M059J (cell line): ENCODE results near the gene PARD3B. TPM values are rescaled to one million over a fixed set of nuclear protein-coding genes. Genes with fewer than 3 reads are reported as not detected.

Experiments used
- DNase-seq: peaks from one replicate; pipeline ENCODE4 v3.0.0-alpha.2; 2012; ENCODE audit warnings: low read depth
- total RNA-seq: library from RNA; depleted of rRNA; stranded (reverse); fragments of >200 nt; shearing (Covaris generic); gene quantifications from 2 replicates; pipeline ENCODE4 v1.2.3, GENCODE V29; 2014

Gene PARD3B
- total RNA-seq, 1 experiment from 2014 or later, result 1.6 TPM

GRCh38 chr2:205501826-205502225 lies 956.6 kb downstream of the PARD3B start:
- no peak for DNase-seq

GRCh38 chr2:205505371-205505770 lies 960.1 kb downstream of the PARD3B start:
- DNase-seq, result no peak

- no peak for DNase-seq
Measured at GRCh38 chr2:205509655-205510054, 964.4 kb downstream of the PARD3B start.

DNA sequence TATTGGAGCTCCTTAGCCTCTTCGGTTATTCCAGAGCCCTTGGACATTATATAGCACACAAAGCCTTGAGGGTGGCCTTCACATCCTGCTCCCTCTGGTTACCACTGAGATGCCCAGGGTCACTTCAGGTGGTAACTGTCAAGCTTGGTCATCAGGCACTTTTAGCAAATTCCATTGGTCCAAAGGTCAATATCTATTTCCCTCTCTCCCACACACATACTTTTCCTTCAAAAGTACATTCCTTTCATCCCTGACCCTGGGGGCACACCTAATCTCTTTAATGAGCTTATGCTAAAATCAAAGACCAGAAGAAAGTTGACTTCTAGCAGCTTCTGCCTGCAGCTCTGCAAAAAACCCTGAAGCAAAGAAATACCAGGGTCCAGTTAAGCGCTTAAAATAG lies 965.1 kb downstream of the PARD3B start:
- peak; percentile 9 for DNase-seq

- peak; percentile 8 for DNase-seq
Measured at GRCh38 chr2:205511221-205511620, 965.9 kb downstream of the PARD3B start.

- DNase-seq, result peak; percentile 15
Measured at GRCh38 chr2:205511641-205512040, 966.4 kb downstream of the PARD3B start.

DNA sequence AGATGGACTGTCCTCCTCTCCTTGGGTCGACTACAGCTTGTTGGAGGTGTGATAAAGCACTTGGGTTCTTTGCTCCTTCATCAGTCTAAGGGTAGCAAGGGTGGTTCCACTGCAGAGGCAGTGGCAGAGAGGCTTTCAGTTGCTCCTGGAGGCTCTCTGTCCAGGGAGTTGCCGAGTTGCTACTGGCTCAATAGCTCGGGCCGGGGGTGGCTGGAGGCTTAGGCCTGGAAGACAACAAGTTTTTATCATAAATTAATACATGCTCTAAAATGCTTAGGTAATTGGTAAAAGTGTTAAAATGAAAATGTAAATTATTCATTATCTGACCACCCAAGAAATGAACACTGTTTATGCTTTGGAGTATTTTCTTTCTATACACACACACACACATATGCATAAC lies 975.0 kb downstream of the PARD3B start:
- no peak for DNase-seq

DNA sequence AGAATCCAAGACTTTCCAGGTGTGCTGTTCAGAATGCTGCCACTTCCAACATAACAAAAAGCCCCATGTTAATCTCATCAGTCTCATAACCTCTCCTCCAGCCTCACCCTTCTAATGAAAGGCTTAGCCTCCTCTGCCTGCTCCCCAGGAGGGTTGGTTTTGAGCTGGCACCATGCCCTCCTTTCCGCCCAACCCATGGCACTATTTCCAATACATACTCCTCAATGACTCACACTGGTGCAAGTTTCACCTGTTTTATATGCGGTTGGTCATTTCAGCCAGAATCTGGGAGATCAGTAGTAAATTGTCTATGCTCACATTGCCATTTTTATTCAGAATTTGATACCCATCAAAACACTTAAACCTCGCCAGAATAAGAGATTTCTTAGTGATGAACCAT lies 979.4 kb downstream of the PARD3B start:
- peak; percentile 61 for DNase-seq

- DNase-seq, result no peak
Measured at GRCh38 chr2:205527801-205528200, 982.5 kb downstream of the PARD3B start.

GRCh38 chr2:205531072-205531471 lies 985.8 kb downstream of the PARD3B start:
- no peak for DNase-seq

DNA sequence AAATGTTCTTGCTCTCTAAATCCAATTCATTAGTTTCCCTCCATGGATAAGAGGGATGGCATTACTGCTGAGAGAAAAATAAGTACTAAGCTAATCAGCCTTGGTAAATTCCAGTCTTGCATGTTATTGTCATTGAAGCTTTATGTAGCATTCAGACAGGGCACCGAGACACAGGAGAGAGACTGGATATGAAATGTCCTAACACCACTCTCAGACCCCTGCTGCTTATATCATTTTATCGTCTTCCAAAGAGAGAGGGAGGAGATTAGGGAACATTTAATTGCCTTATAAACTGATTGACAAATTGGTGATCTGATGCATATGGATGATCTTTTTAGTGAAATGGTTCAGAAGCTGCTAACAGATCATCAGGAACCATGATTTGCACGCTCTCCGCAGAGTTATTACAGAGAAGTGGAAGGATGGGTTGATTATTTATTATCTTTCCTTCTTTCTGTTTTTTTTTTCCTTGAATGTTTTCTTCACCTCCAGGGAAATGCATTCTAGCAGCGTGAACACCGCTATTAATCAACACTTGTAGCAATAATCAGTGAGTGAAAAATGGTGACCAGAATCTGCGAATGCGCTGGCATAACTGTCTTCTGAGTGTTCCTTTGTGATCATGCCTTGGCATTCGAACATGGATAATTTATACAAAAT lies 986.3 kb downstream of the PARD3B start:
- DNase-seq, result no peak

DNA sequence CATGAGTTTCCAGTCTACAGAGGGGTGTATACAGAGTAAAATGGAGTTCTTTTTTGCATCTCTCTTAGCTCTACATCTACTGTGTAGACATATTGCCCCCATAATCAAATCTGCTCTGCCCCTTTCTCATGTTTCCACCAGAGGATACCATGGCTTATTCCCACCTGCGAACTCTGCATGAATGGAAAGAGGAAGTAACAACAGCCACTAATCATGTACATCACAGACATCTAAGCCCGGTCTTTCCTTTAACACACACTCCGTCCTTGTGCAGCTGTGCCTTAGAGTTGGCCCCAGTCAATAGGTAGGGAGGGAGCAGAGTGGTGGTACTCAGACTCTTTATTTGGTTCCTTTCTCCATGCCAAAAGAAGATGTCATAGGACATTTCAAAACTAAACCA lies 989.7 kb downstream of the PARD3B start:
- no peak for DNase-seq

DNA sequence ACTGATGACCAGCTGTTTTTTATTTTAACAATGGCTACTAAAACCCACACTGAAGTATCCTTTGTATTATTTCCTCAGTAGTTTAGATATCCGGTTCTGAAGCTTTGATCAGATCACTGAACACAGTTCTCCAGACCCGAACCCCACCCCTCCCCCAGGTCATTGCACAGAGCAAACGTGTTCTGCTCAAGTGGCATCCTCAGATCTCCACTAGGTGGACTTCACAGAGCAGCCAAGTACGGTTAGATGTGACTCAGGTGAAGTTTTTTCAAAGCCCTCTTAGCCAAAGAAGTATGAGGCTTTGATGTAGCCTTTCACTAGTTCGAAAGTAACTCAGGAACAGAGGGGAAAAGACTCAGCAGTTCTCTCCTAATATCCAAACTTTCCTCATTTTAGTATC lies 994.3 kb downstream of the PARD3B start:
- DNase-seq, result no peak

DNA sequence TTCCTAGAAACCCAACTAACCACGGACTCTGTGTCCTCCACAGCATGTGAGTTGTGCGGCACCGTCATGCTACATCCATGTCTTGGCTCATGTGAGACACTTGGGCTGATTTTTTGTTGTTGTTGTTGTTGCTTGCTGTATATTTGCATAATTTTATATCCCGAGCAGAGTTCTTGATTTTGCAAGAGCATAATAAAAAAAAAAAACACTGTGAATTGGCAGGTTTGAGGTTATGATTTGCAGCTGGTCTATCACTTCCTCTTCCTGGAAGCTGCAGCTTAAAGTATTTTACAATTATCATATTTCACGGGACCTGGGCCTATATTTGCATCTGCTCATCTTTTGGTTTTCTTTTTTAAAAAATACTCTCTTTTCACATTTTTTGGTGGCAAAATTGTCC lies 994.8 kb downstream of the PARD3B start:
- no peak for DNase-seq

DNA sequence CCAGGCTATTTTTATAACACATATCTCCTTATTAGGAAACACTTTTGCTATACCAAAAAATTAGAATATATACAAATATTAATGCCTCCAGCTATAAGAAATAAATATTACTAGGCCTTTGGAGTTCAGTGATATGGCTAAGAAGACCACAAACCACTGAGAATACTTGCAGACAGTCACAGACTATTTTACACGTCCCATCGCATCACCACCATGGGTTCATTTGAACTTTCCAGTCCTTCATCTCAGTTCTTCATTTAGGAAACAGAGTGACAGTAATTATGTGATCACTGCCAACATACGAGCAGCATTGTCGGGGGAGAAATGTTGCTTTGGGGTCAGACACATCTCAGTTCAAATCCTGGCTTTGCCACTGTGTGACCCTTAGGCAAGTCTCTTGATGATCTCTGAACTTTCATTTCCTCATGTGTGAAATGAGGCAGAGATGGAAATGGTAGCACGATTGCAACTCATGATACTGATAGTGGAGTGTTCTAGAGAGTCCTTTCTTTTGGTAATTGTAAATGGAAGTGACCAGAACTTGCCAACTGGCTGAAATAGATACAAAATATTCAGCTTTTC lies 998.1 kb downstream of the PARD3B start:
- DNase-seq, result no peak

- DNase-seq, result no peak
Measured at GRCh38 chr2:205543937-205544702, 998.8 kb downstream of the PARD3B start.

DNA sequence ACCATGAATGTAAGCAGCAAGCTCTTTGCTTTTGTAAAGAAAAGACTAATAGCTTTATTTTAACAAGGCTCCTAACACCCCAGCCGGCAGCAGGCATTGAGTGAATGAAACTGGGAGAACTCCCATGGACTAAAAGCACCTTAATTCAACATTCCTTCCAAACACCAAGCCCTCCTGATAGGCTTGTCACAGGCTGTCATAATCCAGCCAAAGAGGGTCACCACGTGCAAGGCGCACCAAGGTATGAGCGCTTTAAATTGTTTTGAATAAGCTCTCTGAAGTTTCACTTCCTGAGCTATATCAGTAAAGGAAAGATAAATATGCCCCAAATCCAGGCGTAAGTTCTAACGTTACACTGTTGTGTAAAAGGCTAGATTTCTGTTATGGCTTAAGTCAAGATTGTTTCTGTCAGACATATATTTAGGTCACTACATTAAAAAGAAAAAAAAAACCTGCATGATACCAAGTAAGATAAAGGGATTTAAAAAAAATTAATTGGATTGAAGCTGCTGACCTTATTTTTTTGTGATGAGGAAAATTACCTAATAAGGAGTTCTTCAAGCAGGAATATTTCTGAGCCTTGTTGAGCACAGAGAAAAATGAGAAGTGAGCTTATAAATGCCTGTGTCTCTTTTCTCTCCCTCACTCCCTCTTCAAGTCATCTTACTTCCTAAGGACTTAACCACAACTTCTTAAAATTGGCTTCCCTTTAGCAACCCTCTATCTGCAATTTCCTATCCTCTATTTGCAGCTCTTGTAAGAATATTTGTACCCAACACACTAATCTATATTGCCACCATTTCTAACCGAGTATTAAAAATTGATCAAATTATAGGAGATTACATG lies 1000.9 kb downstream of the PARD3B start:
- no peak for DNase-seq

GRCh38 chr2:205555566-205556230 lies 1010.4 kb downstream of the PARD3B start:
- no peak for DNase-seq

DNA sequence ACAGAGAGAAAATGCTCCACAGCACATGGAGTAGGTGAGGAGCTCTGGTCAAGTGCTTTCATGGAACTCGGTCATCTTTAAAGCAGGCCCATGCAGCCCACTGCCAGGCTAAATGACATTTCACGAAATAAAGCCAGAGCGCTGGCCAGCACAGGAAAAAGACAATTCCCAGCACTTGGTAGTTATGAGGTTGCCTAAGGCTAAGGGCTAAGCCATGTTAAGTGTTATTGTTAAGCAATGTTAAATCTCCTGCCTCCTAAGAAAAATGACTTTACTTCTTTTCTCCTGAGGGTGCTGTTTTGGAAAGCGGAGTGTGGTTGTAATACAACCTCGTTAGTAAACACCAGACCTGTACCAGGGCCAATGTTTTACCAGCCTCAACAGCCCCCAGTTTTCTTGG lies 1011.1 kb downstream of the PARD3B start:
- no peak for DNase-seq

GRCh38 chr2:205556841-205557539 lies 1011.7 kb downstream of the PARD3B start:
- no peak for DNase-seq

- no peak for DNase-seq
Measured at GRCh38 chr2:205557873-205558272, 1012.6 kb downstream of the PARD3B start.
